ENCODE measurements around the gene CETN3. TPM values are rescaled to one million over a fixed set of nuclear protein-coding genes. Genes with fewer than 3 reads are reported as not detected.
A peak's percentile ranks its signal among the peaks of the same experiment; 100 is the strongest.
"Not testable (repeated sequence)": the region's sequence is repeated elsewhere in the genome, so short reads cannot be mapped to it uniquely, and the experiment has no call there.

The CETN3 gene
- total RNA-seq, 1 experiment from 2014 or later, result 50.5 TPM

GRCh38 chr5:90390326-90390725 is 19.2 kb downstream of the CETN3 start:
- DNase-seq (ENCODE audit: low read depth, low spot score), result no peak
- in situ Hi-C loops (cut with HindIII; ENCODE audit: low pct_unique_long_range_greater_than_20kb, low sequenced_read_pairs), result no loop called here

GRCh38 chr5:90387508-90387907 is 22.0 kb downstream of the CETN3 start:
- no peak for DNase-seq (ENCODE audit: low read depth, low spot score)
- in situ Hi-C loops (cut with HindIII; ENCODE audit: low pct_unique_long_range_greater_than_20kb, low sequenced_read_pairs), result no loop called here

- DNase-seq (ENCODE audit: low read depth, low spot score), result peak; percentile 57
- in situ Hi-C loops (cut with HindIII; ENCODE audit: low pct_unique_long_range_greater_than_20kb, low sequenced_read_pairs), result no loop called here
Measured at GRCh38 chr5:90386099-90386710, 23.4 kb downstream of the CETN3 start.

GRCh38 chr5:90384389-90384788 is 25.2 kb downstream of the CETN3 start:
- no peak for DNase-seq (ENCODE audit: low read depth, low spot score)
- in situ Hi-C loops (cut with HindIII; ENCODE audit: low pct_unique_long_range_greater_than_20kb, low sequenced_read_pairs), result no loop called here

- in situ Hi-C loops (cut with HindIII; ENCODE audit: low pct_unique_long_range_greater_than_20kb, low sequenced_read_pairs), result no loop called here
- DNase-seq (ENCODE audit: low read depth, low spot score), result no peak
Measured at GRCh38 chr5:90383903-90384302, 25.7 kb downstream of the CETN3 start.

- in situ Hi-C loops (cut with HindIII; ENCODE audit: low pct_unique_long_range_greater_than_20kb, low sequenced_read_pairs), result no loop called here
- no peak for DNase-seq (ENCODE audit: low read depth, low spot score)
Measured at GRCh38 chr5:90381213-90381929, 28.2 kb downstream of the CETN3 start.

- no peak for DNase-seq (ENCODE audit: low read depth, low spot score)
- in situ Hi-C loops (cut with HindIII; ENCODE audit: low pct_unique_long_range_greater_than_20kb, low sequenced_read_pairs), result no loop called here
Measured at GRCh38 chr5:90379652-90380051, 29.9 kb downstream of the CETN3 start.

- in situ Hi-C loops (cut with HindIII; ENCODE audit: low pct_unique_long_range_greater_than_20kb, low sequenced_read_pairs), result no loop called here
- no peak for DNase-seq (ENCODE audit: low read depth, low spot score)
Measured at GRCh38 chr5:90378752-90379151, 30.8 kb downstream of the CETN3 start.

GRCh38 chr5:90371269-90371668 is 38.3 kb downstream of the CETN3 start:
- in situ Hi-C loops (cut with HindIII; ENCODE audit: low pct_unique_long_range_greater_than_20kb, low sequenced_read_pairs); DNase-seq (ENCODE audit: low read depth, low spot score): not testable (repeated sequence)

GRCh38 chr5:90368454-90369246 is 40.9 kb downstream of the CETN3 start:
- in situ Hi-C loops (cut with HindIII; ENCODE audit: low pct_unique_long_range_greater_than_20kb, low sequenced_read_pairs), result no loop called here
- DNase-seq (ENCODE audit: low read depth, low spot score), result no peak

- in situ Hi-C loops (cut with HindIII; ENCODE audit: low pct_unique_long_range_greater_than_20kb, low sequenced_read_pairs), result no loop called here
- DNase-seq (ENCODE audit: low read depth, low spot score), result no peak
Measured at GRCh38 chr5:90367879-90368278, 41.7 kb downstream of the CETN3 start.

- no peak for DNase-seq (ENCODE audit: low read depth, low spot score)
- in situ Hi-C loops (cut with HindIII; ENCODE audit: low pct_unique_long_range_greater_than_20kb, low sequenced_read_pairs), result no loop called here
Measured at GRCh38 chr5:90366948-90367347, 42.6 kb downstream of the CETN3 start.

- in situ Hi-C loops (cut with HindIII; ENCODE audit: low pct_unique_long_range_greater_than_20kb, low sequenced_read_pairs), result no loop called here
Measured at GRCh38 chr5:90365328-90365727, 44.2 kb downstream of the CETN3 start.

GRCh38 chr5:90359073-90359920 is 50.3 kb downstream of the CETN3 start:
- in situ Hi-C loops (cut with HindIII; ENCODE audit: low pct_unique_long_range_greater_than_20kb, low sequenced_read_pairs), result no loop called here
- DNase-seq (ENCODE audit: low read depth, low spot score), result no peak

More at GRCh38 chr5:90365328-90365727, 44.2 kb downstream of the CETN3 start:
- DNase-seq (ENCODE audit: low read depth, low spot score), result no peak

- in situ Hi-C loops (cut with HindIII; ENCODE audit: low pct_unique_long_range_greater_than_20kb, low sequenced_read_pairs), result no loop called here
- no peak for DNase-seq (ENCODE audit: low read depth, low spot score)
Measured at GRCh38 chr5:90356622-90357021, 52.9 kb downstream of the CETN3 start.

GRCh38 chr5:90356176-90356575 is 53.4 kb downstream of the CETN3 start:
- in situ Hi-C loops (cut with HindIII; ENCODE audit: low pct_unique_long_range_greater_than_20kb, low sequenced_read_pairs), result no loop called here

GRCh38 chr5:90355635-90356034 is 53.9 kb downstream of the CETN3 start:
- in situ Hi-C loops (cut with HindIII; ENCODE audit: low pct_unique_long_range_greater_than_20kb, low sequenced_read_pairs), result no loop called here
- no peak for DNase-seq (ENCODE audit: low read depth, low spot score)

More at GRCh38 chr5:90356176-90356575, 53.4 kb downstream of the CETN3 start:
- DNase-seq (ENCODE audit: low read depth, low spot score), result no peak

GRCh38 chr5:90353254-90353653 is 56.3 kb downstream of the CETN3 start:
- DNase-seq (ENCODE audit: low read depth, low spot score), result no peak
- in situ Hi-C loops (cut with HindIII; ENCODE audit: low pct_unique_long_range_greater_than_20kb, low sequenced_read_pairs), result no loop called here

All from SK-MEL-5 (cell line).